Lower leg skin (tissue), 4 donors: ENCODE data around the gene FFAR3. TPM values are rescaled to one million over a fixed set of nuclear protein-coding genes. Genes with fewer than 3 reads are reported as not detected.

Experiments used
- DNase-seq, 2 donors: peaks; one replicate each; pipeline ENCODE4 v3.0.0-alpha.2; 2019; ENCODE audit warnings: low spot score in 2 of 2
- H3K4me3 ChIP-seq: fragments of 200-600 bp; sonication (generic); 2 replicates; pipeline ENCODE4 v1.5.1; 2017; ENCODE audit warnings: mild to moderate bottlenecking, low read depth; ENCODE audit not compliant: poor library complexity, severe bottlenecking
- CTCF ChIP-seq, 3 donors: fragments of 450-650 bp; IDR thresholded peaks; one replicate each; pipeline ENCODE4 v1.5.1; 2016; ENCODE audit warnings: antibody characterized with exemption in 3 of 3, mild to moderate bottlenecking in 3 of 3, moderate library complexity in 2 of 3
- POLR2A ChIP-seq, 2 donors: fragments of 450-650 bp; IDR thresholded peaks; one replicate each; pipeline ENCODE4 v1.6.1; 2016 to 2017; ENCODE audit warnings: antibody characterized with exemption in 2 of 2, mild to moderate bottlenecking in 1 of 2, moderate library complexity in 1 of 2
- WGBS, 2 donors: methylation state at CpG; one replicate each; pipeline ENCODE4 v1.1.5; 2018; 5-methylcytosine and 5-hydroxymethylcytosine counted together
- intact Hi-C: fragments of 100-400 bp; cut with DNase I; formaldehyde crosslinking; loops from one replicate; pipeline ENCODE4 v1.15.0; 2023; ENCODE audit warnings: low total_unique reads
- total RNA-seq, 4 donors: library from RNA; depleted of rRNA; stranded (reverse); fragments of >200 nt; gene quantifications; one replicate each; pipeline ENCODE4 v1.1.0, GENCODE V29; 2016

Gene FFAR3
- total RNA-seq, 4 donors from 2014 or later, result not detected

- H3K4me3 ChIP-seq, result no peak overlapping the region
- WGBS, 2 donors, result 67 to 70% methylated on average over 12 of the region's 12 CpGs
- DNase-seq, result no peak
- TF ChIP-seq CTCF (IDR thresholded peaks at IDR 0.05), result no peak
- no peak for TF ChIP-seq POLR2A (IDR thresholded peaks at IDR 0.05)
- intact Hi-C loops, result no loop called here
Measured at GRCh38 chr19:35332817-35333216, 25.4 kb upstream of the FFAR3 start.

- DNase-seq, result no peak
Measured at GRCh38 chr19:35334144-35334753, 24.0 kb upstream of the FFAR3 start.

GRCh38 chr19:35336166-35336955 lies 21.9 kb upstream of the FFAR3 start:
- intact Hi-C loops, result no loop called here
- no peak overlapping the region for H3K4me3 ChIP-seq
- no peak for DNase-seq
- no peak for TF ChIP-seq CTCF (IDR thresholded peaks at IDR 0.05)
- no peak for TF ChIP-seq POLR2A (IDR thresholded peaks at IDR 0.05)
- WGBS, 2 donors, result 87 to 91% methylated on average over 21 of the region's 21 CpGs

More at GRCh38 chr19:35334144-35334753, 24.0 kb upstream of the FFAR3 start:
- intact Hi-C loops, result no loop called here
- TF ChIP-seq POLR2A (IDR thresholded peaks at IDR 0.05) (no peak), CTCF (IDR thresholded peaks at IDR 0.05) (no peak)
- WGBS, 2 donors, result 86 to 91% methylated on average over 10 of the region's 10 CpGs
- no peak overlapping the region for H3K4me3 ChIP-seq

GRCh38 chr19:35337097-35337983 lies 20.9 kb upstream of the FFAR3 start:
- intact Hi-C loops, result no loop called here
- TF ChIP-seq CTCF (IDR thresholded peaks at IDR 0.05), result no peak
- no peak for TF ChIP-seq POLR2A (IDR thresholded peaks at IDR 0.05)
- H3K4me3 ChIP-seq, result no peak overlapping the region
- DNase-seq, result no peak
- 75 to 88% methylated on average over 22 to 25 of the region's 25 CpGs for WGBS, 2 donors

- DNase-seq, result no peak
- intact Hi-C loops, result no loop called here
- TF ChIP-seq POLR2A (IDR thresholded peaks at IDR 0.05), result no peak
- TF ChIP-seq CTCF (IDR thresholded peaks at IDR 0.05), result no peak
- 81 to 83% methylated on average over 13 of the region's 13 CpGs for WGBS, 2 donors
- no peak overlapping the region for H3K4me3 ChIP-seq
Measured at GRCh38 chr19:35337984-35338296, 20.3 kb upstream of the FFAR3 start.
